ENCODE measurements around the gene RAB10. TPM values are rescaled to one million over a fixed set of nuclear protein-coding genes. Genes with fewer than 3 reads are reported as not detected.

The RAB10 gene
- total RNA-seq, 1 donor from 2014 or later, result 49.1 TPM

GRCh38 chr2:26179446-26179913 is 145.6 kb downstream of the RAB10 start:
- peaks cover 13 to 17% (median 16%) of the 10 kb centered on the region in 3 donors for H3K27me3 ChIP-seq (ENCODE audit: control insufficient read depth in 3 of 3, insufficient read depth in 3 of 3, low read length in 3 of 3)
- H3K9me3 ChIP-seq (ENCODE audit: control insufficient read depth in 3 of 3, low read length in 3 of 3), result no peaks in the 10 kb centered on the region
- peak overlapping the region; percentile 51 to 61 (median 51) for H3K4me3 ChIP-seq (ENCODE audit: low read length in 3 of 3)
- H3K27ac ChIP-seq (ENCODE audit: low read depth, low read length), result no peak overlapping the region
- peaks cover 6 to 10% (median 8%) of the 10 kb centered on the region in 3 donors for H3K4me1 ChIP-seq (ENCODE audit: control insufficient read depth in 3 of 3, insufficient read depth in 3 of 3, low read length in 3 of 3)
- no peaks in the 10 kb centered on the region for H3K36me3 ChIP-seq (ENCODE audit: control insufficient read depth in 3 of 3, insufficient read depth in 3 of 3, low read length in 3 of 3)
- peak overlapping the region in 1 of 3 donors; percentile 33 for H3K9ac ChIP-seq (ENCODE audit: low read depth in 1 of 3, low read length in 3 of 3)

- Histone ChIP-seq H3K36me3 (ENCODE audit: control insufficient read depth in 3 of 3, insufficient read depth in 3 of 3, low read length in 3 of 3) (no peaks in the 10 kb centered on the region), H3K27me3 (ENCODE audit: control insufficient read depth in 3 of 3, insufficient read depth in 3 of 3, low read length in 3 of 3) (peaks cover 5 to 6% (median 5%) of the 10 kb centered on the region in 3 donors), H3K9me3 (ENCODE audit: control insufficient read depth in 3 of 3, low read length in 3 of 3) (no peaks in the 10 kb centered on the region), H3K27ac (ENCODE audit: low read depth, low read length) (no peak overlapping the region), H3K4me3 (ENCODE audit: low read length in 3 of 3) (no peak overlapping the region), H3K4me1 (ENCODE audit: control insufficient read depth in 3 of 3, insufficient read depth in 3 of 3, low read length in 3 of 3) (peaks cover 8 to 16% (median 15%) of the 10 kb centered on the region in 3 donors), H3K9ac (ENCODE audit: low read depth in 1 of 3, low read length in 3 of 3) (no peak overlapping the region)
Measured at GRCh38 chr2:26182441-26182840, 148.6 kb downstream of the RAB10 start.

- Histone ChIP-seq H3K36me3 (ENCODE audit: control insufficient read depth in 3 of 3, insufficient read depth in 3 of 3, low read length in 3 of 3) (no peaks in the 10 kb centered on the region), H3K27ac (ENCODE audit: low read depth, low read length) (no peak overlapping the region)
Measured at GRCh38 chr2:26182887-26183630, 149.2 kb downstream of the RAB10 start.

GRCh38 chr2:26184121-26184520 is 150.2 kb downstream of the RAB10 start:
- peaks cover 7 to 15% (median 12%) of the 10 kb centered on the region in 3 donors for H3K4me1 ChIP-seq (ENCODE audit: control insufficient read depth in 3 of 3, insufficient read depth in 3 of 3, low read length in 3 of 3)
- H3K9me3 ChIP-seq (ENCODE audit: control insufficient read depth in 3 of 3, low read length in 3 of 3), result no peaks in the 10 kb centered on the region
- H3K4me3 ChIP-seq (ENCODE audit: low read length in 3 of 3), result peak overlapping the region; percentile 62 to 80 (median 71)
- H3K9ac ChIP-seq (ENCODE audit: low read depth in 1 of 3, low read length in 3 of 3), result peak overlapping the region in 2 of 3 donors; percentile 68 to 81
- H3K36me3 ChIP-seq (ENCODE audit: control insufficient read depth in 3 of 3, insufficient read depth in 3 of 3, low read length in 3 of 3), result peaks cover 0 to 1% (median 0%) of the 10 kb centered on the region in 3 donors
- H3K27me3 ChIP-seq (ENCODE audit: control insufficient read depth in 3 of 3, insufficient read depth in 3 of 3, low read length in 3 of 3), result peaks cover 5% of the 10 kb centered on the region in 3 donors
- H3K27ac ChIP-seq (ENCODE audit: low read depth, low read length), result no peak overlapping the region

More at GRCh38 chr2:26182887-26183630, 149.2 kb downstream of the RAB10 start:
- peaks cover 8 to 16% (median 15%) of the 10 kb centered on the region in 3 donors for H3K4me1 ChIP-seq (ENCODE audit: control insufficient read depth in 3 of 3, insufficient read depth in 3 of 3, low read length in 3 of 3)
- H3K27me3 ChIP-seq (ENCODE audit: control insufficient read depth in 3 of 3, insufficient read depth in 3 of 3, low read length in 3 of 3), result peaks cover 5 to 6% (median 5%) of the 10 kb centered on the region in 3 donors
- H3K4me3 ChIP-seq (ENCODE audit: low read length in 3 of 3), result no peak overlapping the region
- no peak overlapping the region for H3K9ac ChIP-seq (ENCODE audit: low read depth in 1 of 3, low read length in 3 of 3)
- no peaks in the 10 kb centered on the region for H3K9me3 ChIP-seq (ENCODE audit: control insufficient read depth in 3 of 3, low read length in 3 of 3)

GRCh38 chr2:26184555-26185303 is 150.8 kb downstream of the RAB10 start:
- H3K9ac ChIP-seq (ENCODE audit: low read depth in 1 of 3, low read length in 3 of 3), result peak overlapping the region; percentile 60 to 81 (median 68)
- H3K4me1 ChIP-seq (ENCODE audit: control insufficient read depth in 3 of 3, insufficient read depth in 3 of 3, low read length in 3 of 3), result peaks cover 2 to 10% (median 7%) of the 10 kb centered on the region in 3 donors
- no peaks in the 10 kb centered on the region for H3K9me3 ChIP-seq (ENCODE audit: control insufficient read depth in 3 of 3, low read length in 3 of 3)
- H3K36me3 ChIP-seq (ENCODE audit: control insufficient read depth in 3 of 3, insufficient read depth in 3 of 3, low read length in 3 of 3), result peaks cover 0 to 1% (median under 1%) of the 10 kb centered on the region in 3 donors
- peaks cover 0 to 5% (median 0%) of the 10 kb centered on the region in 3 donors for H3K27me3 ChIP-seq (ENCODE audit: control insufficient read depth in 3 of 3, insufficient read depth in 3 of 3, low read length in 3 of 3)
- H3K27ac ChIP-seq (ENCODE audit: low read depth, low read length), result no peak overlapping the region
- peak overlapping the region; percentile 65 to 80 (median 71) for H3K4me3 ChIP-seq (ENCODE audit: low read length in 3 of 3)

GRCh38 chr2:26185304-26185928 is 151.5 kb downstream of the RAB10 start:
- H3K9ac ChIP-seq (ENCODE audit: low read depth in 1 of 3, low read length in 3 of 3), result peak overlapping the region in 2 of 3 donors; percentile 60 to 81
- H3K9me3 ChIP-seq (ENCODE audit: control insufficient read depth in 3 of 3, low read length in 3 of 3), result no peaks in the 10 kb centered on the region
- H3K4me3 ChIP-seq (ENCODE audit: low read length in 3 of 3), result peak overlapping the region; percentile 64 to 71 (median 65)
- H3K27me3 ChIP-seq (ENCODE audit: control insufficient read depth in 3 of 3, insufficient read depth in 3 of 3, low read length in 3 of 3), result peaks cover 0 to 5% (median 0%) of the 10 kb centered on the region in 3 donors
- peaks cover 2 to 10% (median 7%) of the 10 kb centered on the region in 3 donors for H3K4me1 ChIP-seq (ENCODE audit: control insufficient read depth in 3 of 3, insufficient read depth in 3 of 3, low read length in 3 of 3)
- peaks cover 3 to 4% (median 4%) of the 10 kb centered on the region in 3 donors for H3K36me3 ChIP-seq (ENCODE audit: control insufficient read depth in 3 of 3, insufficient read depth in 3 of 3, low read length in 3 of 3)
- no peak overlapping the region for H3K27ac ChIP-seq (ENCODE audit: low read depth, low read length)

GRCh38 chr2:26185954-26186770 is 152.3 kb downstream of the RAB10 start:
- Histone ChIP-seq H3K4me1 (ENCODE audit: control insufficient read depth in 3 of 3, insufficient read depth in 3 of 3, low read length in 3 of 3) (peaks cover 2 to 10% (median 7%) of the 10 kb centered on the region in 3 donors), H3K27me3 (ENCODE audit: control insufficient read depth in 3 of 3, insufficient read depth in 3 of 3, low read length in 3 of 3) (peaks cover 0 to 1% (median 0%) of the 10 kb centered on the region in 3 donors), H3K9ac (ENCODE audit: low read depth in 1 of 3, low read length in 3 of 3) (peak overlapping the region in 1 of 3 donors; percentile 81), H3K36me3 (ENCODE audit: control insufficient read depth in 3 of 3, insufficient read depth in 3 of 3, low read length in 3 of 3) (peaks cover 10 to 11% (median 11%) of the 10 kb centered on the region in 3 donors), H3K27ac (ENCODE audit: low read depth, low read length) (no peak overlapping the region), H3K9me3 (ENCODE audit: control insufficient read depth in 3 of 3, low read length in 3 of 3) (no peaks in the 10 kb centered on the region), H3K4me3 (ENCODE audit: low read length in 3 of 3) (no peak overlapping the region)
